Measurements from ENCODE around the gene PTPN4. TPM values are rescaled to one million over a fixed set of nuclear protein-coding genes. Genes with fewer than 3 reads are reported as not detected.

The PTPN4 gene
- total RNA-seq, 1 donor = 28.5 TPM

DNA sequence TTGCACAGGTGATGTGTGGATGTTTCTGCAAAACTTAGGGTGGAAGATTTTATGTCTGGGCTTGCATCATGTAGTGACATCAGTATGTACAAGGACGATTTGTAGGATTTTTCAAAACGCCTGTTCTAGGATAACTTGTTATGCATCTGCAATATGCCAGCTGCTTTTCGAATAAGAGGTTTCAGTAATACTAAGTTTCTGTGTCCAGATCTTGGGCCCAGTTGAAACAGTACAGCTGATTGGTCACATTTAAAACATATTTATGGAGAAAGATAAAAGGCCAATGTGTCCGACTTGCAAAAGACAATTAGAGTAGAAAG, 1.2 kb downstream of the PTPN4 start:
- DNase-seq (ENCODE audit: low read depth) = peak; percentile 53
- TF ChIP-seq, protein P1, sequence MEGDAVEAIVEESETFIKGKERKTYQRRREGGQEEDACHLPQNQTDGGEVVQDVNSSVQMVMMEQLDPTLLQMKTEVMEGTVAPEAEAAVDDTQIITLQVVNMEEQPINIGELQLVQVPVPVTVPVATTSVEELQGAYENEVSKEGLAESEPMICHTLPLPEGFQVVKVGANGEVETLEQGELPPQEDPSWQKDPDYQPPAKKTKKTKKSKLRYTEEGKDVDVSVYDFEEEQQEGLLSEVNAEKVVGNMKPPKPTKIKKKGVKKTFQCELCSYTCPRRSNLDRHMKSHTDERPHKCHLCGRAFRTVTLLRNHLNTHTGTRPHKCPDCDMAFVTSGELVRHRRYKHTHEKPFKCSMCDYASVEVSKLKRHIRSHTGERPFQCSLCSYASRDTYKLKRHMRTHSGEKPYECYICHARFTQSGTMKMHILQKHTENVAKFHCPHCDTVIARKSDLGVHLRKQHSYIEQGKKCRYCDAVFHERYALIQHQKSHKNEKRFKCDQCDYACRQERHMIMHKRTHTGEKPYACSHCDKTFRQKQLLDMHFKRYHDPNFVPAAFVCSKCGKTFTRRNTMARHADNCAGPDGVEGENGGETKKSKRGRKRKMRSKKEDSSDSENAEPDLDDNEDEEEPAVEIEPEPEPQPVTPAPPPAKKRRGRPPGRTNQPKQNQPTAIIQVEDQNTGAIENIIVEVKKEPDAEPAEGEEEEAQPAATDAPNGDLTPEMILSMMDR (IDR thresholded peaks at IDR 0.05; ENCODE audit: insufficient read depth, low read depth, low read length) = no peak

DNA sequence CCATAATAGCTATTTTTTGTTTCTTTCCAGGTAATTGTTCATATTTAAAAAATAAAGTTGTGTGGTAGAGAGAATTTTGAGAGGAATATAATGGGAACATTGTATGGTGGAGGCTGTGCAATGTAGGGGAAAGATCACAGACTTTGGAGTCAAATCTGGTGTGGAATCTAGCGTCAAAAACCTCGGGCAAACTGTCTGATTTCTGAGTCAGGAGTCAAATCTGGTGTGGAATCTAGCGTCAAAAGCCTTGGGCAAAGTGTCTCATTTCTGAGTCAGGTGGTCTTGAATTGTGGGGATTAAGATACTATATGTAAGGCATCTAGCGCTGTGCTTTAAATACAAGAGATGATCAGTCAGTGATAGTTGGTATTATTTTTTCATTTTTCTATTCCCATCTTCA, 5.1 kb downstream of the PTPN4 start:
- no peak overlapping the region for H3K4me3 ChIP-seq (ENCODE audit: low read depth, low read length)
- no peak for DNase-seq (ENCODE audit: low read depth)
- TF ChIP-seq, protein P1 (IDR thresholded peaks at IDR 0.05; ENCODE audit: insufficient read depth, low read depth, low read length) = no peak

More for the DNA sequence above, 1.2 kb downstream of the PTPN4 start:
- H3K4me3 ChIP-seq (ENCODE audit: low read depth, low read length) = peak overlapping the region; percentile 95

DNA sequence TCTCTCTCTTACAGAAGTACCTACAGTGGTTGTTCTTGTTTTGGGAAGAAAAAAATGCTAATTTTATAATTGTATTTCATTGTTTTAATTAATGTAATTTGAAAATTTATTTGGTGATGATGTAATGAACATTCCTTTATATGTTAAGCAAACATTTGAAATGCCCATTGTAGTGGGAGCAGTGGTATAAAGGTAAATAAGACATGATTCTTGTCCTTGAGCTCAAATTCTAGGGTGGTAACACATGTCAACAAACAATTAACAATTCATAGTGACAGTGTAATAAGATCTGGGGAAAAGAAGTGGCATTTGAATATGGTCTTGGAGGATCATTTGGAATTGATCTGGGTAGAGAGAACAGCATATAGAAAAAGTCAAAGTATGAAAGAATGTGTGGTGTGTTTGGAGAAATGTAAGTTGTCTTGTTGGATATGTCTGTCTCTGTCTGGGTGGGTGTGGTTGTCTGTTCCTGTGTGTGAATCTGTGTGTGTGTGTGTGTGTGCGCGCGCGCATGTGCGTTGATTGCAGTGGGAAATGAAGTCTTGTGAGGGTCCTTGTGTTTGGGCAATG, 5.8 kb downstream of the PTPN4 start:
- DNase-seq (ENCODE audit: low read depth) = no peak
- no peak overlapping the region for H3K4me3 ChIP-seq (ENCODE audit: low read depth, low read length)
- TF ChIP-seq, protein P1 (IDR thresholded peaks at IDR 0.05; ENCODE audit: insufficient read depth, low read depth, low read length) = no peak

DNA sequence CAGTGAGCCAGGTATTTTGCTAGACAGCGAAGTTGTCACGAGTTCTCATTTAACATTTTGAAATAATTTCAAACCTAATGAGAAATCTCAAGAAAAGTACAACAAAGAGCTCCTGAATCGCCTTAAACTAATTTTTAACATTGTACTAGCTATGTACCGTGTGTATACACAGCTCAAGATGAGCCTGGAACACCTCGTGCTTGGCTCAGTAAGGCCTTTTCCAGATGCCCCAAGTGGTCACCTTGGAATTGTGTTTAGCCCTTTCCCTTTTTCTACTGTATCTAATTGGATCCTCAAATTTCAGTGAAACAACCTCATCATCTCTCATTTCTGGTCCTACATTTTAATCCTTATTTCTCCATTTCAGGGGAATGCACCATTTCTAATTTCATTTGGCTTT, 7.2 kb downstream of the PTPN4 start:
- no peak for DNase-seq (ENCODE audit: low read depth)
- TF ChIP-seq, protein P1 (IDR thresholded peaks at IDR 0.05; ENCODE audit: insufficient read depth, low read depth, low read length) = no peak
- no peak overlapping the region for H3K4me3 ChIP-seq (ENCODE audit: low read depth, low read length)

DNA sequence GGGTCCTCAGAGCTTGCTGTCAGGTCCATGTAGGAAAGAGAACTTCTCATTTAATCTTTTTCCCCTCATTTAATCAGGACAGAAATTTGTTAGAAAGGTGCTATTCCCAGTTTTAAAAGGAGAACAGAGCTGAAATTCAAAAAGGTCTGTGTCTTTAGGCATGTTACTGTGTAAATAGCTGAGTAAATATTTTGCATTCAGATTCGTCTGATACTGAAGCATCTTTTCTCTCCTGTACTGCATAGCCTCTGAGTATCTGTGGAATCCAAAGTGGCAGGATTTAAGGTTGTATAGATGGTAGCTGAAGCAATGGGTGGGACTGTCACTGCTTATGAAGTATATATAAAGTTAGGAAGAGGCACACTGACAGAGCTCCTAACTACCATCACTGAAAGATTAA, 9.0 kb downstream of the PTPN4 start:
- TF ChIP-seq, protein P1 (IDR thresholded peaks at IDR 0.05; ENCODE audit: insufficient read depth, low read depth, low read length) = no peak
- no peak for DNase-seq (ENCODE audit: low read depth)
- no peak overlapping the region for H3K4me3 ChIP-seq (ENCODE audit: low read depth, low read length)

DNA sequence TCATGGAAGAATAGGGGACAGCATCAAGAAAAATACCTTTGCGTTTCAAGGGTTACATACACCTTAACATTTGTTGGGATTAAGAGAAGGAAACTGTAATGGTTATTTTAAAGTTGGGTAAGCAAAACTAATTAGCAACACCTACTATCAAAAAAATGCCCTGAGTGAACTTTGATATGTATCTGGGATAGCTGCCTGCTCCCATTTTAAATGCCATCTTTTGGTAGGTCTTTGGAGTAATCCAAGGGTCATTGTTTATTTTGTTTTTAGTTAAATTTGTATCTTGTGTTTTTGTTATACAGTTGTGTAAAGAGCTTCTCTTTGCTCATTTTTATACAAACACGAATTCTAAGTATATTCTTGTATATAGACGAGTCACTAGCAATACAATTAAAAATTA, 9.9 kb downstream of the PTPN4 start:
- no peak for DNase-seq (ENCODE audit: low read depth)
- H3K4me3 ChIP-seq (ENCODE audit: low read depth, low read length) = no peak overlapping the region
- TF ChIP-seq, protein P1 (IDR thresholded peaks at IDR 0.05; ENCODE audit: insufficient read depth, low read depth, low read length) = no peak

DNA sequence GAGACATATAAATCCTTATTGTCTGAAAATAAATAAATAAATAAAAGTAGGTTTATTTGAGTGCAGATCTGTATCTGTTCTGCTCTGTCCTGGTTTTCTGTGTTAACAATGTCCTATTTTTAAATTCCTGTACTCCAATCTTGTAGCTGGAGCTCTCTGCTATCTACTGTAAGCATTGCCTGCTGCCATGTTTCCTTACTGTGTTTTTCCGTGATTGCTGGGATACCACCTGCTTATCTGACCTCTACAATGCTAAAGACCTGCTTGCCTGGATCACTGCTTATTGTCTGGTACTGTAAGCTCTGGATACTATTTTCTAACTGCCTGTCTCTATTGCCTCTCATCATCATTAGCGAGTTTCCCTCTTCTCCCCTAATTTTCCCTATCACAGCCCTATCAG, 11.6 kb downstream of the PTPN4 start:
- H3K4me3 ChIP-seq (ENCODE audit: low read depth, low read length) = no peak overlapping the region
- no peak for DNase-seq (ENCODE audit: low read depth)
- TF ChIP-seq, protein P1 (IDR thresholded peaks at IDR 0.05; ENCODE audit: insufficient read depth, low read depth, low read length) = no peak

All from fibroblast of villous mesenchyme (primary cell).